H9 (cell line): Measurements from ENCODE around the gene TBC1D19. TPM values are rescaled to one million over a fixed set of nuclear protein-coding genes. Genes with fewer than 3 reads are reported as not detected.

Experiments used
- DNase-seq: peaks from one replicate; pipeline ENCODE4 v3.0.0-alpha.2; 2017
- H2AFZ ChIP-seq: one replicate; pipeline ENCODE4 v1.6.1; 2013; ENCODE audit warnings: mild to moderate bottlenecking, low read length, control low read depth, moderate library complexity
- H2AK5ac ChIP-seq: 2 replicates; pipeline ENCODE4 v1.6.1; 2013; ENCODE audit warnings: low read length, control low read depth, mixed read lengths; ENCODE audit not compliant: insufficient read length
- H2BK120ac ChIP-seq: one replicate; pipeline ENCODE4 v1.6.1; 2013; ENCODE audit warnings: low read depth, mild to moderate bottlenecking, low read length, control low read depth, inconsistent platforms; ENCODE audit not compliant: poor library complexity, severe bottlenecking
- H2BK12ac ChIP-seq: 2 replicates; pipeline ENCODE4 v1.6.1; 2013; ENCODE audit warnings: low read length, control low read depth, mixed read lengths, low read depth; ENCODE audit not compliant: insufficient read length
- H2BK15ac ChIP-seq: 2 replicates; pipeline ENCODE4 v1.6.1; 2013; ENCODE audit warnings: low read depth, low read length, control low read depth
- H2BK20ac ChIP-seq: one replicate; pipeline ENCODE4 v1.6.1; 2013; ENCODE audit warnings: low read depth, mild to moderate bottlenecking, low read length, control low read depth, inconsistent platforms; ENCODE audit not compliant: poor library complexity, severe bottlenecking
- H2BK5ac ChIP-seq: 2 replicates; pipeline ENCODE4 v1.6.1; 2013; ENCODE audit warnings: low read length, control low read depth, mixed read lengths; ENCODE audit not compliant: insufficient read length
- H3K14ac ChIP-seq: 2 replicates; pipeline ENCODE4 v1.6.1; 2013; ENCODE audit warnings: low read length, control low read depth; ENCODE audit not compliant: insufficient read depth
- H3K18ac ChIP-seq: 2 replicates; pipeline ENCODE4 v1.6.1; 2013; ENCODE audit warnings: low read depth, mild to moderate bottlenecking, mixed read lengths, low read length, control low read depth; ENCODE audit not compliant: insufficient read length
- H3K23ac ChIP-seq: 2 replicates; pipeline ENCODE4 v1.6.1; 2013; ENCODE audit warnings: low read length, control low read depth, mixed read lengths, low read depth; ENCODE audit not compliant: insufficient read length
- H3K23me2 ChIP-seq: 2 replicates; pipeline ENCODE4 v1.6.1; 2013; ENCODE audit warnings: low read depth, mild to moderate bottlenecking, mixed read lengths, low read length, control low read depth; ENCODE audit not compliant: insufficient read length, poor library complexity, severe bottlenecking
- H3K27ac ChIP-seq: 2 replicates; pipeline ENCODE4 v1.5.1; 2013; ENCODE audit warnings: low read length, control low read depth, mixed read lengths, low read depth; ENCODE audit not compliant: insufficient read length
- H3K27me3 ChIP-seq: 2 replicates; pipeline ENCODE4 v1.6.1; 2013; ENCODE audit warnings: low read length, control low read depth, inconsistent platforms; ENCODE audit not compliant: insufficient read depth
- H3K4ac ChIP-seq: 2 replicates; pipeline ENCODE4 v1.6.1; 2013; ENCODE audit warnings: low read depth, mild to moderate bottlenecking, control low read depth, inconsistent platforms, low read length, moderate library complexity
- H3K4me1 ChIP-seq: 2 replicates; pipeline ENCODE4 v1.6.1; 2013; ENCODE audit warnings: low read length, control low read depth, inconsistent platforms; ENCODE audit not compliant: insufficient read depth
- H3K4me2 ChIP-seq: 2 replicates; pipeline ENCODE4 v1.6.1; 2013; ENCODE audit warnings: low read length, control low read depth, mixed read lengths; ENCODE audit not compliant: insufficient read length, insufficient read depth
- H3K56ac ChIP-seq: 2 replicates; pipeline ENCODE4 v1.6.1; 2013; ENCODE audit warnings: low read depth, mild to moderate bottlenecking, mixed read lengths, low read length, control low read depth; ENCODE audit not compliant: insufficient read length
- H3K79me1 ChIP-seq: 2 replicates; pipeline ENCODE4 v1.6.1; 2013; ENCODE audit warnings: low read depth, mild to moderate bottlenecking, moderate library complexity, low read length, control low read depth, inconsistent platforms; ENCODE audit not compliant: insufficient read depth, poor library complexity, severe bottlenecking
- H3K79me2 ChIP-seq: 2 replicates; pipeline ENCODE4 v1.6.1; 2013; ENCODE audit warnings: low read length, control low read depth, inconsistent platforms; ENCODE audit not compliant: insufficient read depth
- H3K9ac ChIP-seq: 2 replicates; pipeline ENCODE4 v1.6.1; 2013; ENCODE audit warnings: low read length, control low read depth, mixed read lengths; ENCODE audit not compliant: insufficient read length; ENCODE audit errors: extremely low read depth
- H3K9me3 ChIP-seq: one replicate; pipeline ENCODE4 v1.6.1; 2013; ENCODE audit warnings: low read depth, low read length, inconsistent platforms; ENCODE audit not compliant: control insufficient read depth
- H3T11ph ChIP-seq: one replicate; pipeline ENCODE4 v1.6.1; 2013; ENCODE audit warnings: mild to moderate bottlenecking, low read length, control low read depth, inconsistent platforms
- H4K20me1 ChIP-seq: one replicate; pipeline ENCODE4 v1.6.1; 2013; ENCODE audit not compliant: control insufficient read depth, insufficient read length, insufficient read depth
- H4K5ac ChIP-seq: 2 replicates; pipeline ENCODE4 v1.6.1; 2013; ENCODE audit warnings: low read depth, mild to moderate bottlenecking, mixed read lengths, low read length, control low read depth; ENCODE audit not compliant: insufficient read length
- H4K8ac ChIP-seq: replicated peaks from 2 replicates; pipeline ENCODE4 v1.6.1; 2013; ENCODE audit warnings: low read length, control low read depth, mixed read lengths, low read depth; ENCODE audit not compliant: insufficient read length
- H4K91ac ChIP-seq: 2 replicates; pipeline ENCODE4 v1.6.1; 2013; ENCODE audit warnings: low read depth, mild to moderate bottlenecking, moderate library complexity, mixed read lengths, low read length, control low read depth; ENCODE audit not compliant: insufficient read length
- H3K27ac Mint-ChIP-seq, 3 experiments: 2 replicates in 2 of 3; 3 replicates in 1 of 3; pipeline ENCODE4 v1.8.0; 2020 to 2021; ENCODE audit warnings: mixed read lengths in 3 of 3, mild to moderate bottlenecking in 1 of 3, moderate library complexity in 1 of 3
- H3K27me3 Mint-ChIP-seq: 2 replicates; pipeline ENCODE4 v1.8.0; 2021; ENCODE audit warnings: low read depth, mild to moderate bottlenecking, moderate library complexity, mixed read lengths
- H3K36me3 Mint-ChIP-seq, 3 experiments: 2 replicates in 2 of 3; 3 replicates in 1 of 3; pipeline ENCODE4 v1.8.0; 2020 to 2021; ENCODE audit warnings: low read depth in 3 of 3, mixed read lengths in 3 of 3; ENCODE audit not compliant: insufficient read depth in 1 of 3
- H3K4me1 Mint-ChIP-seq, 2 experiments: 2 replicates each; pipeline ENCODE4 v1.8.0; 2020; ENCODE audit warnings: mixed read lengths in 2 of 2
- H3K4me3 Mint-ChIP-seq, 2 experiments: 2 replicates in 1 of 2; 3 replicates in 1 of 2; pipeline ENCODE4 v1.8.0; 2020 to 2021; ENCODE audit warnings: mild to moderate bottlenecking in 2 of 2, mixed read lengths in 2 of 2, moderate library complexity in 1 of 2
- H3K9me3 Mint-ChIP-seq, 2 experiments: 2 replicates in 1 of 2; 3 replicates in 1 of 2; pipeline ENCODE4 v1.8.0; 2020; ENCODE audit warnings: mild to moderate bottlenecking in 2 of 2, mixed read lengths in 2 of 2, moderate library complexity in 1 of 2
- CTCF ChIP-seq: fragments of 200-600 bp; sonication (generic); conservative IDR thresholded peaks from 3 replicates; pipeline ENCODE4 v1.8.0; 2021; ENCODE audit warnings: antibody characterized with exemption, mild to moderate bottlenecking
- WGBS: extraction: QIAGEN DNeasy Blood & Tissue Kit; methylation state at CpG from one replicate; pipeline ENCODE4 v1.1.7; 2013; ENCODE audit warnings: missing lambda C conversion rate, low lambda C conversion rate, mixed read lengths; ENCODE audit not compliant: insufficient read length; ENCODE audit errors: extremely low coverage; 5-methylcytosine and 5-hydroxymethylcytosine counted together
- total RNA-seq: library from RNA; stranded (reverse); gene quantifications from 2 replicates; pipeline ENCODE4 v1.2.1, GENCODE V29; 2021

TBC1D19 gene
- total RNA-seq, 1 experiment from 2014 or later = 3.2 TPM

DNA sequence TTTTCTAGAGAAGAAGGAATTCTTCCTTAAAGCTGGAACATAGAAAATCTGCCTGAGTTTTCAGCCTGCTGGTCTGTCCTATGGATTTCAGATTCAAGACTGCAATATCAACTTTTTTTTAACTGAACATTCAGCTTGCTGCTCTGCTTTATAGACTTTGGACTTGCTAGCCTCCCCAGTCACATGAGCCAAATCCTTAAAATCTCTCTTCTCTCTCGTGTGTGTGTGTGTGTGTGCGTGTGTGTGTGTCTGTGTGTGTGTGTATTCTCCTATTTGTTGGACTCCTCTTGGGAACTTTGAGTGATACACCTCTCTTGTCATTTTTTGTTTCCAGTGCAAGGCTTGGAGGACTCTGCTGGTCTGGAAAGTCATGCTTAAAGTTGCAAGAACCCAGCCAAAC is 6.8 kb upstream of the TBC1D19 start:
- no peak for DNase-seq
- Histone ChIP-seq H4K20me1 (no peaks in the 10 kb centered on the region), H3T11ph (no peak overlapping the region), H3K9me3 (no peaks in the 10 kb centered on the region), H2BK12ac (no peak overlapping the region), H3K4me1 (no peaks in the 10 kb centered on the region), H3K27ac (no peak overlapping the region), H4K91ac (no peak overlapping the region), H4K5ac (no peak overlapping the region), H3K56ac (no peak overlapping the region), H3K23me2 (no peaks in the 10 kb centered on the region), H2BK20ac (no peak overlapping the region), H2AK5ac (no peak overlapping the region), H3K79me1 (no peaks in the 10 kb centered on the region), H2BK15ac (no peak overlapping the region), H2AFZ (no peak overlapping the region), H3K27me3 (no peaks in the 10 kb centered on the region), H3K4me2 (no peak overlapping the region), H2BK5ac (no peak overlapping the region), H3K79me2 (no peaks in the 10 kb centered on the region), H3K9ac (no peak overlapping the region), H3K14ac (no peak overlapping the region), H3K4ac (no peak overlapping the region), H2BK120ac (no peak overlapping the region), H3K23ac (no peak overlapping the region), H3K18ac (no peak overlapping the region), H4K8ac (no peak overlapping the region)
- Mint-ChIP-seq H3K36me3 (no peaks in the 10 kb centered on the region), H3K9me3 (no peaks in the 10 kb centered on the region), H3K4me1 (peaks cover 6 to 7% of the 10 kb centered on the region in 2 experiments), H3K27me3 (no peaks in the 10 kb centered on the region), H3K27ac (no peak overlapping the region), H3K4me3 (no peak overlapping the region)
- WGBS = no CpG with 5 or more reads among the region's 2 CpGs
- no peak for TF ChIP-seq CTCF
